IMR-90 (cell line): ENCODE results near the gene CREB3L1. TPM values are rescaled to one million over a fixed set of nuclear protein-coding genes. Genes with fewer than 3 reads are reported as not detected.

Source experiments
- ATAC-seq: fragments of 200-7000 bp; cut with Tn5 transposase; 2 replicates; pipeline ENCODE4 v1.9.1; 2020; ENCODE audit warnings: low read depth, mild to moderate bottlenecking, moderate library complexity
- BruUV-seq: library from RNA; stranded (reverse); fragments of 400-500 nt; replicated peaks from 2 replicates; lab custom pipeline; 2021; lab: Mats Ljungman, UMichigan
- CTCF ChIA-PET: fragments of 300-600 bp; formaldehyde crosslinking; extraction: SDS; loops from one replicate; lab custom pipeline; 2021; ENCODE audit warnings: antibody characterized with exemption; lab: Yijun Ruan, JAX
- POLR2A ChIA-PET: fragments of 300-600 bp; sonication (Branson Sonifier 250); formaldehyde crosslinking; loops from one replicate; lab custom pipeline; 2022; ENCODE audit warnings: antibody characterized with exemption; ENCODE audit not compliant: unreplicated experiment; lab: Charles Lee
- DNase-seq: peaks from one replicate; pipeline ENCODE4 v3.0.0; 2013
- H2AFZ ChIP-seq: replicated peaks from 2 replicates; pipeline ENCODE3; 2013; ENCODE audit warnings: low read length, mild to moderate bottlenecking; ENCODE audit not compliant: poor library complexity
- H2AK5ac ChIP-seq: 2 replicates; pipeline ENCODE4 v1.6.1; 2013; ENCODE audit warnings: low read depth, low read length, inconsistent platforms
- H2AK9ac ChIP-seq: replicated peaks from 2 replicates; pipeline ENCODE3; 2013; ENCODE audit warnings: mild to moderate bottlenecking, low read depth, low read length, moderate library complexity; ENCODE audit not compliant: poor library complexity
- H2BK120ac ChIP-seq: 2 replicates; pipeline ENCODE4 v1.6.1; 2013; ENCODE audit warnings: low read depth, low read length, inconsistent platforms
- H2BK15ac ChIP-seq: 3 replicates; pipeline ENCODE4 v1.6.1; 2013; ENCODE audit warnings: low read depth, low read length, inconsistent platforms
- H2BK20ac ChIP-seq: 2 replicates; pipeline ENCODE4 v1.6.1; 2013; ENCODE audit warnings: low read depth, mild to moderate bottlenecking, inconsistent platforms, low read length, moderate library complexity
- H2BK5ac ChIP-seq: 2 replicates; pipeline ENCODE4 v1.6.1; 2013; ENCODE audit warnings: mild to moderate bottlenecking, low read depth, low read length, inconsistent platforms; ENCODE audit not compliant: poor library complexity, severe bottlenecking
- H3K14ac ChIP-seq: replicated peaks from 2 replicates; pipeline ENCODE4 v1.6.1; 2013; ENCODE audit warnings: low read depth, low read length, inconsistent platforms
- H3K18ac ChIP-seq: 2 replicates; pipeline ENCODE4 v1.6.1; 2013; ENCODE audit warnings: low read depth, low read length, control low read depth
- H3K23ac ChIP-seq: 2 replicates; pipeline ENCODE4 v1.6.1; 2013; ENCODE audit warnings: low read depth, low read length, inconsistent platforms
- H3K27ac ChIP-seq: 2 replicates; pipeline ENCODE4 v1.5.1; 2013; ENCODE audit warnings: mild to moderate bottlenecking, control low read depth, low read length; ENCODE audit not compliant: insufficient read depth
- H3K27me3 ChIP-seq: 2 replicates; pipeline ENCODE4 v1.6.1; 2013; ENCODE audit warnings: low read length; ENCODE audit not compliant: control insufficient read depth, insufficient read depth
- H3K36me3 ChIP-seq: 2 replicates; pipeline ENCODE4 v1.6.1; 2013; ENCODE audit warnings: low read length, mixed read lengths; ENCODE audit not compliant: control insufficient read depth, insufficient read depth
- H3K4ac ChIP-seq: 2 replicates; pipeline ENCODE4 v1.6.1; 2013; ENCODE audit warnings: low read depth, low read length, inconsistent platforms
- H3K4me1 ChIP-seq: 2 replicates; pipeline ENCODE4 v1.6.1; 2013; ENCODE audit warnings: low read length, mixed read lengths; ENCODE audit not compliant: control insufficient read depth, insufficient read depth
- H3K4me2 ChIP-seq: 2 replicates; pipeline ENCODE4 v1.6.1; 2013; ENCODE audit warnings: low read depth, mild to moderate bottlenecking, control low read depth, low read length, moderate library complexity
- H3K4me3 ChIP-seq: 2 replicates; pipeline ENCODE4 v1.5.1; 2013; ENCODE audit warnings: low read depth, mild to moderate bottlenecking, control low read depth, low read length, moderate library complexity; ENCODE audit not compliant: insufficient read depth
- H3K56ac ChIP-seq: 2 replicates; pipeline ENCODE4 v1.6.1; 2013; ENCODE audit warnings: low read length, inconsistent platforms; ENCODE audit not compliant: insufficient read depth; ENCODE audit errors: extremely low read depth
- H3K79me1 ChIP-seq, 2 experiments: 2 replicates each; pipeline ENCODE4 v1.6.1; 2013; ENCODE audit warnings: low read length in 2 of 2, inconsistent platforms in 1 of 2, low read depth in 1 of 2
- H3K9ac ChIP-seq: 2 replicates; pipeline ENCODE4 v1.6.1; 2013; ENCODE audit warnings: low read depth, low read length, control low read depth
- H3K9me1 ChIP-seq: 2 replicates; pipeline ENCODE4 v1.6.1; 2013; ENCODE audit warnings: low read length, inconsistent platforms; ENCODE audit not compliant: insufficient read depth
- H3K9me3 ChIP-seq: 2 replicates; pipeline ENCODE4 v1.6.1; 2013; ENCODE audit warnings: low read length; ENCODE audit not compliant: control insufficient read depth, insufficient read depth
- H4K20me1 ChIP-seq: 2 replicates; pipeline ENCODE4 v1.6.1; 2013; ENCODE audit warnings: low read length, inconsistent platforms; ENCODE audit not compliant: insufficient read depth
- H4K5ac ChIP-seq: 2 replicates; pipeline ENCODE4 v1.6.1; 2013; ENCODE audit warnings: mild to moderate bottlenecking, low read depth, low read length, control low read depth
- H4K8ac ChIP-seq, 2 experiments: 2 replicates each; pipeline ENCODE4 v1.6.1; 2013; ENCODE audit warnings: low read depth in 2 of 2, low read length in 2 of 2, control low read depth in 1 of 2, inconsistent platforms in 1 of 2
- H4K91ac ChIP-seq: 2 replicates; pipeline ENCODE4 v1.6.1; 2013; ENCODE audit warnings: low read depth, low read length, inconsistent platforms; ENCODE audit not compliant: insufficient read depth
- BHLHE40 ChIP-seq: fragments of 150-350 bp; IDR thresholded peaks from 2 replicates; pipeline ENCODE4 v1.6.1; 2016; ENCODE audit warnings: mild to moderate bottlenecking, low read depth, low read length
- CEBPB ChIP-seq: IDR thresholded peaks from 2 replicates; pipeline ENCODE4 v1.6.1; 2012; ENCODE audit warnings: low read depth, low read length, improper control_type of control experiment
- FOS ChIP-seq: fragments of 150-350 bp; IDR thresholded peaks from 2 replicates; pipeline ENCODE4 v1.6.1; 2016; ENCODE audit warnings: low read depth, low read length
- MAFK ChIP-seq: IDR thresholded peaks from 2 replicates; pipeline ENCODE4 v1.6.1; 2012; ENCODE audit warnings: low read depth, low read length, improper control_type of control experiment
- MAZ ChIP-seq: IDR thresholded peaks from 2 replicates; pipeline ENCODE4 v1.6.1; 2012; ENCODE audit warnings: low read depth, mild to moderate bottlenecking, low read length, improper control_type of control experiment, moderate library complexity, borderline replicate concordance
- POLR2A ChIP-seq: IDR thresholded peaks from 2 replicates; pipeline ENCODE4 v1.6.1; 2012; ENCODE audit warnings: mild to moderate bottlenecking, low read depth, low read length
- RAD21 ChIP-seq: IDR thresholded peaks from 2 replicates; pipeline ENCODE4 v1.6.1; 2012; ENCODE audit warnings: low read length, improper control_type of control experiment
- RFX5 ChIP-seq: IDR thresholded peaks from 2 replicates; pipeline ENCODE4 v1.8.0; 2012; ENCODE audit warnings: low read depth, mild to moderate bottlenecking, low read length, moderate library complexity
- SMC3 ChIP-seq: fragments of 150-350 bp; IDR thresholded peaks from 2 replicates; pipeline ENCODE4 v1.6.1; 2016; ENCODE audit warnings: low read depth, mild to moderate bottlenecking, antibody characterized with exemption, low read length, moderate library complexity
- WGBS, 2 experiments: methylation state at CpG; one replicate each; pipeline versions ENCODE4 v1.1.5 to v1.1.7; 2013; ENCODE audit warnings: missing lambda C conversion rate in 2 of 2; ENCODE audit not compliant: insufficient read length in 1 of 2; ENCODE audit errors: extremely low coverage in 2 of 2; 5-methylcytosine and 5-hydroxymethylcytosine counted together
- dilution Hi-C: fragments of 300-500 bp; cut with HindIII; formaldehyde crosslinking; loops from one replicate; pipeline ENCODE4 v1.14.3; 2018; ENCODE audit warnings: low sequenced_read_pairs; ENCODE audit not compliant: unreplicated experiment
- in situ Hi-C: fragments of 300-500 bp; cut with MboI; formaldehyde crosslinking; loops from 3 replicates; pipeline ENCODE4 v1.14.3; 2019; ENCODE audit warnings: low sequenced_read_pairs, inconsistent platforms, mixed read lengths
- intact Hi-C: fragments of 100-400 bp; cut with micrococcal nuclease; formaldehyde crosslinking; loops from 2 replicates; pipeline ENCODE4 v1.10.0; 2022
- polyA plus RNA-seq, 3 experiments: library from polyadenylated mRNA; depleted of rRNA; stranded (reverse); fragments of >200 nt; gene quantifications; 2 replicates each; pipeline ENCODE4 v1.2.3, GENCODE V29; 2012; ENCODE audit warnings: low replicate concordance in 1 of 3
- total RNA-seq: library from RNA; depleted of rRNA; stranded (reverse); fragments of >200 nt; gene quantifications from 2 replicates; pipeline ENCODE4 v1.2.3, GENCODE V29; 2012
- TF ChIP-seq, protein P1 (sequence below): conservative IDR thresholded peaks from 2 replicates; pipeline ENCODE4 v1.5.1; 2012; ENCODE audit warnings: mild to moderate bottlenecking, low read depth, low read length, improper control_type of control experiment

CREB3L1 gene
- total and polyA plus RNA-seq, 2 of the 4 experiments (the other 2 are of a cell fraction): 8.1 to 82.3 TPM

DNA sequence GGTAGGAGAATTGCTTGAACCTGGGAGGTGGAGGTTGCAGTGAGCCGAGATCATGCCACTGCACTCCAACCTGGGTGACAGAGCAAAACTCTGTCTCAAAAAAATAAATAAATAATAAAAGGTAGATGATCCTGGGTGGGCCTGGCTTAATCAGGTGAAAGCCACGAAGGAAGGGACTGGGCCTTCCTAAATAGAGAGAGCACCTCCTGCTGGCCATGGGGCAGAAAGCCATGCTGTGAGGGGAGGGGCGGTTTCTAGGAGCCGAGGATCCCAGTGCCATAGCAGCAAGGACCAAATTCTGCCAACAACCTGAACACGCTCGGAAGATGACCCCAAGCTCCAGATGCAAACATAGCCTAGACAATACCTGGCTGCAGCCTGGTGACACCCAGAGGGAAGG is 45.3 kb downstream of the CREB3L1 start:
- H3K4me1 ChIP-seq: no peaks in the 10 kb centered on the region
- no peak overlapping the region for H4K91ac ChIP-seq
- no peak overlapping the region for H3K18ac ChIP-seq
- intact Hi-C loops: no loop called here
- H3K4me2 ChIP-seq: no peak overlapping the region
- TF ChIP-seq MAFK (no peak), SMC3 (peak; percentile 23), POLR2A (no peak), RFX5 (no peak), MAZ (peak; percentile 59; the same call in 1 of the 2 replicates), RAD21 (peak; percentile 37; the same call in 1 of the 2 replicates), FOS (no peak), BHLHE40 (no peak), CEBPB (no peak)
- TF ChIP-seq, protein P1, sequence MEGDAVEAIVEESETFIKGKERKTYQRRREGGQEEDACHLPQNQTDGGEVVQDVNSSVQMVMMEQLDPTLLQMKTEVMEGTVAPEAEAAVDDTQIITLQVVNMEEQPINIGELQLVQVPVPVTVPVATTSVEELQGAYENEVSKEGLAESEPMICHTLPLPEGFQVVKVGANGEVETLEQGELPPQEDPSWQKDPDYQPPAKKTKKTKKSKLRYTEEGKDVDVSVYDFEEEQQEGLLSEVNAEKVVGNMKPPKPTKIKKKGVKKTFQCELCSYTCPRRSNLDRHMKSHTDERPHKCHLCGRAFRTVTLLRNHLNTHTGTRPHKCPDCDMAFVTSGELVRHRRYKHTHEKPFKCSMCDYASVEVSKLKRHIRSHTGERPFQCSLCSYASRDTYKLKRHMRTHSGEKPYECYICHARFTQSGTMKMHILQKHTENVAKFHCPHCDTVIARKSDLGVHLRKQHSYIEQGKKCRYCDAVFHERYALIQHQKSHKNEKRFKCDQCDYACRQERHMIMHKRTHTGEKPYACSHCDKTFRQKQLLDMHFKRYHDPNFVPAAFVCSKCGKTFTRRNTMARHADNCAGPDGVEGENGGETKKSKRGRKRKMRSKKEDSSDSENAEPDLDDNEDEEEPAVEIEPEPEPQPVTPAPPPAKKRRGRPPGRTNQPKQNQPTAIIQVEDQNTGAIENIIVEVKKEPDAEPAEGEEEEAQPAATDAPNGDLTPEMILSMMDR: peak; percentile 50
- no peak overlapping the region for H3K23ac ChIP-seq
- no peak overlapping the region for H4K8ac ChIP-seq
- H2BK15ac ChIP-seq: no peak overlapping the region
- no peak overlapping the region for H2BK20ac ChIP-seq
- peaks cover 9% of the 10 kb centered on the region; the same call in 1 of the 2 replicates for H3K9me1 ChIP-seq
- ATAC-seq (no peak), DNase-seq (peak; percentile 35)
- no peaks in the 10 kb centered on the region for H3K9me3 ChIP-seq
- no peak overlapping the region for H4K5ac ChIP-seq
- H3K27me3 ChIP-seq: no peaks in the 10 kb centered on the region
- peak overlapping the region; percentile 84 for H2AK9ac ChIP-seq
- no peak overlapping the region for H3K27ac ChIP-seq
- CTCF ChIA-PET: interaction anchor here (0.7 kb wide), 1 partner anchor 225 kb away, joined by 3 read pairs; no protein-coding TSS in a partner anchor
- H2BK5ac ChIP-seq: no peak overlapping the region
- H3K4ac ChIP-seq: no peak overlapping the region
- no peak overlapping the region for H2AFZ ChIP-seq
- no peak overlapping the region for H2AK5ac ChIP-seq
- POLR2A ChIA-PET: interaction anchor here (0.7 kb wide), 1 partner anchor 45 kb away, joined by 4 read pairs; no protein-coding TSS in a partner anchor
- peaks cover 3 to 23% of the 10 kb centered on the region in 2 experiments; a peak in 3 of 4 replicates for H3K79me1 ChIP-seq
- H3K4me3 ChIP-seq: no peak overlapping the region
- no peak overlapping the region for H3K9ac ChIP-seq
- WGBS, 2 experiments: no CpG with 5 or more reads among the region's 6 CpGs
- dilution Hi-C loops: no loop called here
- H3K56ac ChIP-seq: no peak overlapping the region
- no TSS peak for BruUV-seq
- H3K36me3 ChIP-seq: peaks cover 53% of the 10 kb centered on the region
- in situ Hi-C loops: loop anchor here (10.0 to 25.0 kb wide), 2 partner anchors 210 to 348 kb away; partner anchors contain the start of gene PHF21A
- H4K20me1 ChIP-seq: peaks cover 28% of the 10 kb centered on the region
- H2BK120ac ChIP-seq: no peak overlapping the region
- H3K14ac ChIP-seq: no peak overlapping the region
